PC-9 (cell line): Measurements from ENCODE around the gene SHISAL1. TPM values are rescaled to one million over a fixed set of nuclear protein-coding genes. Genes with fewer than 3 reads are reported as not detected.

ENCODE experiments used
- BruUV-seq: library from RNA; stranded (reverse); fragments of 400-500 nt; replicated peaks from 2 replicates; lab custom pipeline; 2021; lab: Mats Ljungman, UMichigan
- CTCF ChIA-PET: fragments of 300-600 bp; sonication (Branson Sonifier 250); formaldehyde crosslinking; loops from one replicate; lab custom pipeline; 2022; ENCODE audit warnings: antibody characterized with exemption; lab: Charles Lee
- POLR2A ChIA-PET: fragments of 300-600 bp; sonication (Branson Sonifier 250); formaldehyde crosslinking; loops from one replicate; lab custom pipeline; 2022; ENCODE audit warnings: antibody characterized with exemption; ENCODE audit not compliant: unreplicated experiment; lab: Charles Lee
- DNase-seq, 2 experiments: peaks; one replicate each; pipeline versions ENCODE4 v3.0.0 to v3.0.0-alpha.2; 2015 to 2022; ENCODE audit warnings: mixed read lengths in 1 of 2
- H2AFZ ChIP-seq: fragments of 200-600 bp; sonication (generic); 2 replicates; pipeline ENCODE4 v1.8.1; 2017; ENCODE audit warnings: antibody characterized with exemption
- H3F3A ChIP-seq: fragments of 200-600 bp; sonication (generic); 2 replicates; pipeline ENCODE4 v1.8.1; 2017; ENCODE audit warnings: antibody characterized with exemption, mild to moderate bottlenecking, low read depth; ENCODE audit not compliant: insufficient read depth
- H3K27ac ChIP-seq: fragments of 200-600 bp; sonication (generic); 2 replicates; pipeline ENCODE4 v1.6.1; 2016; ENCODE audit warnings: mixed run types
- H3K27me3 ChIP-seq: fragments of 200-600 bp; sonication (generic); 2 replicates; pipeline ENCODE4 v1.6.1; 2016; ENCODE audit warnings: low read depth, mixed run types; ENCODE audit not compliant: insufficient read depth
- H3K36me3 ChIP-seq: fragments of 200-600 bp; sonication (generic); 2 replicates; pipeline ENCODE4 v1.6.1; 2016; ENCODE audit warnings: low read depth, mixed run types
- H3K4me1 ChIP-seq: fragments of 200-600 bp; sonication (generic); replicated peaks from 2 replicates; pipeline ENCODE4 v1.6.1; 2016; ENCODE audit warnings: mixed run types; ENCODE audit not compliant: insufficient read depth
- H3K4me2 ChIP-seq: fragments of 200-600 bp; sonication (generic); 2 replicates; pipeline ENCODE4 v1.6.1; 2017; ENCODE audit warnings: mixed run types
- H3K4me3 ChIP-seq: fragments of 200-600 bp; sonication (generic); 2 replicates; pipeline ENCODE4 v1.6.1; 2016; ENCODE audit warnings: mixed run types
- H3K79me2 ChIP-seq: fragments of 200-600 bp; sonication (generic); 2 replicates; pipeline ENCODE4 v1.6.1; 2017; ENCODE audit warnings: low read depth, mixed run types
- H3K9me2 ChIP-seq: fragments of 200-600 bp; sonication (generic); 2 replicates; pipeline ENCODE4 v1.8.1; 2017; ENCODE audit warnings: mild to moderate bottlenecking; ENCODE audit not compliant: insufficient read depth
- H3K9me3 ChIP-seq: fragments of 200-600 bp; sonication (generic); 2 replicates; pipeline ENCODE4 v1.8.1; 2016; ENCODE audit warnings: low read depth; ENCODE audit not compliant: insufficient read depth
- H4K20me1 ChIP-seq: fragments of 200-600 bp; sonication (generic); 2 replicates; pipeline ENCODE4 v1.8.1; 2017; ENCODE audit not compliant: insufficient read depth
- EZH2 ChIP-seq: fragments of 200-600 bp; sonication (generic); IDR thresholded peaks from 2 replicates; pipeline ENCODE4 v1.8.0; 2017; ENCODE audit warnings: antibody characterized with exemption, low read depth
- intact Hi-C: fragments of 100-400 bp; cut with micrococcal nuclease; formaldehyde crosslinking; loops from one replicate; pipeline ENCODE4 v1.10.0; 2022; ENCODE audit not compliant: unreplicated experiment
- total RNA-seq: library from RNA; stranded (reverse); gene quantifications from 2 replicates; pipeline ENCODE4 v1.2.3, GENCODE V29; 2021
- TF ChIP-seq, protein P1 (sequence below): fragments of 200-600 bp; sonication (generic); conservative IDR thresholded peaks from 2 replicates; pipeline ENCODE4 v1.6.1; 2017; ENCODE audit warnings: mixed run types, antibody characterized with exemption, mild to moderate bottlenecking, moderate library complexity

The SHISAL1 gene
- total RNA-seq, 1 experiment from 2014 or later = 0.94 TPM

DNA sequence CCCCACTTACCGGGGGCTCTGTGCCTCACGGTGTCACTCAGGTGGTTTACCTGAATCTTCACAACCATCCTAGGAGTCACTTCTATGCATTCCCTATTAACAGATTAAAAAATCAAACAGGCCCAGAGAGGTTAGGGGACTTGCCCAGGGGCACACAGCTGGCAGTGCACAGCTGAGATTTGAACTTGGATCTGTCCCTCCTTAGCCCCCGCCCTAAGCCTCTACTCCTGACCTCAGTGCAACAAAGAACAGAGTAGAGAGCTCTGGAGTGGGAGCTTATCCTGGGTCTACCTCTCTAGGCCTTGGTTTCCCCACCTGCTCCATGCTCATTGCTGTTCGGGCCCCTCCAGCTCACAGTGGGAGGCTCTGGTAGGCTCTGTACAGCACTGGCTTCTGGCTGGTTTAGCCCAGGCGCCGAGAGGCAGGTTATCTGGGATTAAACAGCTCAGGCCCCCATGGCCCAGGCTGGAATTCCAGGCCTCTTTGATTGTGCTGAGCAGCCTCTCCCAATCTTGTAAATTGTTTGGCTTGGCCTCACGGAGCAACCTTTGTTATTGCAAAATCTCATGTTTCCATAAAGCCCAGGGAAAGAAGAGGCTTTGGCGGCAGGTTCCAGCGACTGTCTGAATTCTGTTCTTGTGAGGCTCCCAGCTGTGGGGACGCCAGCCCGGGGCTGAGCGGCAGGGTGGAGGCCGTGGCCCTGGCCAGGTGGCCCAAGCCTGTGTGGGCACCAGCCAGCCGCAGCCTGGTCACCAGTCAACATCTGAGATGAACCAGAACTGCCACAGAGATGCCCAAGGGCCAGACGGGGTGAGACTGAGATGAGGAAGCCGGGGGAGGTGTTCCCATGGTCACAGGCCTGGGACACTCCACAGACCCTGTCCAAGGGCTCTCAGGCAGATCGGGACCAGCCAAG is 28.9 kb upstream of the SHISAL1 start:
- DNase-seq = no peak
- CTCF ChIA-PET = no interaction called here
- intact Hi-C loops = no loop called here
- TF ChIP-seq, protein P1, sequence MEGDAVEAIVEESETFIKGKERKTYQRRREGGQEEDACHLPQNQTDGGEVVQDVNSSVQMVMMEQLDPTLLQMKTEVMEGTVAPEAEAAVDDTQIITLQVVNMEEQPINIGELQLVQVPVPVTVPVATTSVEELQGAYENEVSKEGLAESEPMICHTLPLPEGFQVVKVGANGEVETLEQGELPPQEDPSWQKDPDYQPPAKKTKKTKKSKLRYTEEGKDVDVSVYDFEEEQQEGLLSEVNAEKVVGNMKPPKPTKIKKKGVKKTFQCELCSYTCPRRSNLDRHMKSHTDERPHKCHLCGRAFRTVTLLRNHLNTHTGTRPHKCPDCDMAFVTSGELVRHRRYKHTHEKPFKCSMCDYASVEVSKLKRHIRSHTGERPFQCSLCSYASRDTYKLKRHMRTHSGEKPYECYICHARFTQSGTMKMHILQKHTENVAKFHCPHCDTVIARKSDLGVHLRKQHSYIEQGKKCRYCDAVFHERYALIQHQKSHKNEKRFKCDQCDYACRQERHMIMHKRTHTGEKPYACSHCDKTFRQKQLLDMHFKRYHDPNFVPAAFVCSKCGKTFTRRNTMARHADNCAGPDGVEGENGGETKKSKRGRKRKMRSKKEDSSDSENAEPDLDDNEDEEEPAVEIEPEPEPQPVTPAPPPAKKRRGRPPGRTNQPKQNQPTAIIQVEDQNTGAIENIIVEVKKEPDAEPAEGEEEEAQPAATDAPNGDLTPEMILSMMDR = no peak
- TF ChIP-seq EZH2 = no peak
- H3K4me2 ChIP-seq = no peak overlapping the region
- no peaks in the 10 kb centered on the region for H3K9me3 ChIP-seq
- peaks cover 24% of the 10 kb centered on the region; the same call in 1 of the 2 replicates for H3F3A ChIP-seq
- POLR2A ChIA-PET = no interaction called here
- no peaks in the 10 kb centered on the region for H3K79me2 ChIP-seq
- H3K27ac ChIP-seq = no peak overlapping the region
- H4K20me1 ChIP-seq = no peaks in the 10 kb centered on the region
- no peaks in the 10 kb centered on the region for H3K9me2 ChIP-seq
- no peaks in the 10 kb centered on the region for H3K27me3 ChIP-seq
- no peaks in the 10 kb centered on the region for H3K36me3 ChIP-seq
- no peak overlapping the region for H2AFZ ChIP-seq
- no TSS peak for BruUV-seq
- no peak overlapping the region for H3K4me3 ChIP-seq
- H3K4me1 ChIP-seq = peaks cover 35% of the 10 kb centered on the region

DNA sequence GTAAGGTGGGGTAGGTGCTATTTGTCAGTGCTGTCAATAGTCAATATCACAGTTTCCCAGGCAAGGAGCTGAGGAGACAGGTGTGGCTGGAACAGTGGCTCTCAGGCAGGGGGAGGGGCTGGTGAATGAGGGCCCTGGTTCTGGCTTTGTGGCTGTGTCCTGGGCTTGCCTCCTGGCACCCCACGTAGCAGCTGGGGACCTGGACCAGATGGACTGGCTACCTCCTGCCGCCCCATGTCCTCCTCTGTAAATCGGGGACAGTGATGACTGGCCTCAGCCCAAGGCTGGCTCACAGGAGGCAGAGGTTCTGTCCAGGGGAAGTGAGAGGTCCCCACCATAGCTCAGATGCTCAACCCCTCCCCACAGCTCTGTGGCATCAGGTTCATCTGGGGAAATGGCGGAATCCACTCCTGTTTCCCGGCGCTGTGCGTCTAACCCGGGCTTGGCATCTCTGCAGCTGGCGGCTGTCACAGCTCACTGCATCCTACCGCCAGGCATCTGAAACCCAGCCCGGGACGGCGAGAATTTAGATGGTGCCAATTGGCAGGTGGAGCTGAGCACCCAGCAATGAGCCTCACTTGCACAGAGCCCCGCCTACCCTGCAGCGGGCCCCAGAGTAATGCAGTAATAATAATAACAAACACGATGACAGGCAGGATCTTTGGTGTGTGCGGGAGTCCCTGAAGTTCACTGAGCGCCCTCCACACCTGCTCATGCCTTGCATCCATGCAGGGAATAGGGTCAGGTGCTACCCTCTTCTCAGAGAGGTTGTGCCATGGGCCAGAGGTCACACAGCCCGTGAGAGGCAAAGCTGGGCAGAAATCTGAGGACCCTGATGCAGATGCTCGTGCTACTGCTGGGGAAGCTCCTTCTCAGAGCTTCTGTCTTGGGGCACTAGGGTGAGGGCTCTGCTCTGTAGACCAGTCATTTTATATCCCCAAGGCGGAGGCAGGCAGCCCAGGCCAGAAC is 27.8 kb upstream of the SHISAL1 start:
- ChIA-PET CTCF (no interaction called here), POLR2A (no interaction called here)
- Histone ChIP-seq H2AFZ (no peak overlapping the region), H3K4me3 (no peak overlapping the region), H3K36me3 (no peaks in the 10 kb centered on the region), H3K9me3 (no peaks in the 10 kb centered on the region), H4K20me1 (no peaks in the 10 kb centered on the region), H3K4me1 (peaks cover 35% of the 10 kb centered on the region), H3F3A (peaks cover 35% of the 10 kb centered on the region; the same call in 1 of the 2 replicates), H3K4me2 (no peak overlapping the region), H3K9me2 (no peaks in the 10 kb centered on the region), H3K27ac (no peak overlapping the region), H3K27me3 (no peaks in the 10 kb centered on the region), H3K79me2 (no peaks in the 10 kb centered on the region)
- TF ChIP-seq, protein P1 = no peak
- TF ChIP-seq EZH2 = no peak
- no TSS peak for BruUV-seq
- DNase-seq = no peak
- intact Hi-C loops = no loop called here

DNA sequence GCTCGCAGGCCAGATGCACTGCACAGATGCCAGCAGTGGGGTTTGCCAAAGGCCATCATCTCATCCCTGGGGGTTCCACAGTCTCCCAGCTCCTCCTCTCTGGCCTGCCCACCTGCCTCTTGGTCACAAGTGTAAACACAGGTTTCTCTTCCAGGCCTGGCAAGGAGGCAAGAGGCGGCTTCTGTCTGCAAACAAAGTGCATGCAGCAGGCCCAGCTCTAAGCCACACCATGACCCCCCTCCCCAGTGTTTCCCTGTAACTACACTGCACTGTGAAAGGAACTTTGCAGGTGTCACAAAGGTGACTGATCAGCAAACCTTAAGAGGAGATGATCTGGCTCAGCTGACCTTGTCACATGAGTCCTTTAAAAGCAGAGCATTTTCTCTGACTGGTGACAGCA is 26.2 kb upstream of the SHISAL1 start:
- H3K4me1 ChIP-seq = peaks cover 35% of the 10 kb centered on the region
- intact Hi-C loops = loop anchor here (5.0 to 10.0 kb wide), 3 partner anchors 146 to 228 kb away; no protein-coding TSS in a partner anchor
- no peaks in the 10 kb centered on the region for H3K27me3 ChIP-seq
- POLR2A ChIA-PET = no interaction called here
- no peaks in the 10 kb centered on the region for H4K20me1 ChIP-seq
- H3F3A ChIP-seq = peaks cover 50% of the 10 kb centered on the region
- no peak overlapping the region for H3K4me3 ChIP-seq
- H3K27ac ChIP-seq = no peak overlapping the region
- no peaks in the 10 kb centered on the region for H3K9me3 ChIP-seq
- no peak for DNase-seq
- no peaks in the 10 kb centered on the region for H3K79me2 ChIP-seq
- H3K9me2 ChIP-seq = no peaks in the 10 kb centered on the region
- BruUV-seq = no TSS peak
- H3K36me3 ChIP-seq = no peaks in the 10 kb centered on the region
- 0 out of 2 replicates have a peak overlapping the region, but pooled peaks have one; percentile 1 for H3K4me2 ChIP-seq
- no peak overlapping the region for H2AFZ ChIP-seq
- TF ChIP-seq, protein P1 = no peak
- TF ChIP-seq EZH2 = no peak
- CTCF ChIA-PET = no interaction called here
